Tibial nerve (tissue), 3 donors: ENCODE results near the gene SYNPO2.
"Not testable (repeated sequence)": the region's sequence is repeated elsewhere in the genome, so short reads cannot be mapped to it uniquely, and the experiment has no call there.

Source experiments
- POLR2A ChIP-seq, 2 donors: fragments of 450-650 bp; IDR thresholded peaks; one replicate each; pipeline ENCODE4 v1.6.1; 2017; ENCODE audit warnings: antibody characterized with exemption in 2 of 2, mild to moderate bottlenecking in 2 of 2, moderate library complexity in 2 of 2
- TF ChIP-seq, protein P1 (sequence below), 5 experiments: fragments of 200-600 bp in 3 of 5; fragments of 450-650 bp in 2 of 5; sonication (generic) in 3 of 5; IDR thresholded peaks; one replicate each; pipeline ENCODE4 v1.5.1; 2016 to 2019; ENCODE audit warnings: antibody characterized with exemption in 5 of 5, mild to moderate bottlenecking in 3 of 5, moderate library complexity in 2 of 5

DNA sequence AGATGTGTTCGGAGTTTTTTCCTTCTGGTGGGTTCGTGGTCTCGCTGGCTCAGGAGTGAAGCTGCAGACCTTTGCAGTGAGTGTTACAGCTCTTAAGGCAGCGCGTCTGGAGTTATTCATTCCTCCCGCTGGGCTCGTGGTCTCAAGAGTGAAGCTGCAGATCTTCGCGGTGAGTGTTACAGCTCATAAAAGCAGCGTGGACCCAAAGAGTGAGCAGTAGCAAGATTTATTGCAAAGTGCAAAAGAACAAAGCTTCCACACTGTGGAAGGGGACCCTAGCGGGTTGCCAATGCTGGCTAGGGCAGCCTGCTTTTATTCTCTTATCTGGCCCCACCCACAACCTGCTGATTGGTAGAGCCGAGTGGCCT, 87.5 kb downstream of the SYNPO2 start:
- TF ChIP-seq POLR2A (IDR thresholded peaks at IDR 0.05): not testable (repeated sequence)
- TF ChIP-seq, protein P1, sequence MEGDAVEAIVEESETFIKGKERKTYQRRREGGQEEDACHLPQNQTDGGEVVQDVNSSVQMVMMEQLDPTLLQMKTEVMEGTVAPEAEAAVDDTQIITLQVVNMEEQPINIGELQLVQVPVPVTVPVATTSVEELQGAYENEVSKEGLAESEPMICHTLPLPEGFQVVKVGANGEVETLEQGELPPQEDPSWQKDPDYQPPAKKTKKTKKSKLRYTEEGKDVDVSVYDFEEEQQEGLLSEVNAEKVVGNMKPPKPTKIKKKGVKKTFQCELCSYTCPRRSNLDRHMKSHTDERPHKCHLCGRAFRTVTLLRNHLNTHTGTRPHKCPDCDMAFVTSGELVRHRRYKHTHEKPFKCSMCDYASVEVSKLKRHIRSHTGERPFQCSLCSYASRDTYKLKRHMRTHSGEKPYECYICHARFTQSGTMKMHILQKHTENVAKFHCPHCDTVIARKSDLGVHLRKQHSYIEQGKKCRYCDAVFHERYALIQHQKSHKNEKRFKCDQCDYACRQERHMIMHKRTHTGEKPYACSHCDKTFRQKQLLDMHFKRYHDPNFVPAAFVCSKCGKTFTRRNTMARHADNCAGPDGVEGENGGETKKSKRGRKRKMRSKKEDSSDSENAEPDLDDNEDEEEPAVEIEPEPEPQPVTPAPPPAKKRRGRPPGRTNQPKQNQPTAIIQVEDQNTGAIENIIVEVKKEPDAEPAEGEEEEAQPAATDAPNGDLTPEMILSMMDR (IDR thresholded peaks at IDR 0.05): not testable (repeated sequence)
